PC-9 (cell line): ENCODE measurements around the gene TCEAL1.

ENCODE experiments used
- EZH2 ChIP-seq: fragments of 200-600 bp; sonication (generic); IDR thresholded peaks from 2 replicates; pipeline ENCODE4 v1.8.0; 2017; ENCODE audit warnings: antibody characterized with exemption, low read depth
- TF ChIP-seq, protein P1 (sequence below): fragments of 200-600 bp; sonication (generic); conservative IDR thresholded peaks from 2 replicates; pipeline ENCODE4 v1.6.1; 2017; ENCODE audit warnings: mixed run types, antibody characterized with exemption, mild to moderate bottlenecking, moderate library complexity

DNA sequence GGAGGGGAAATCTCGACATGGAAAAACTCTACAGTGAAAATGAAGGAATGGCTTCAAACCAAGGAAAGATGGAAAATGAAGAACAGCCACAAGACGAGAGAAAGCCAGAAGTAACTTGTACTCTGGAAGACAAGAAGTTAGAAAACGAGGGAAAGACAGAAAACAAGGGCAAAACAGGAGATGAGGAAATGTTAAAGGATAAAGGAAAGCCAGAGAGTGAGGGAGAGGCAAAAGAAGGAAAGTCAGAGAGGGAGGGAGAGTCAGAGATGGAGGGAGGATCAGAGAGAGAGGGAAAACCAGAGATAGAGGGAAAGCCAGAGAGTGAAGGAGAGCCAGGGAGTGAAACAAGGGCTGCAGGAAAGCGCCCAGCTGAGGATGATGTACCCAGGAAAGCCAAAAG, 42.1 kb upstream of the TCEAL1 start:
- TF ChIP-seq, protein P1, sequence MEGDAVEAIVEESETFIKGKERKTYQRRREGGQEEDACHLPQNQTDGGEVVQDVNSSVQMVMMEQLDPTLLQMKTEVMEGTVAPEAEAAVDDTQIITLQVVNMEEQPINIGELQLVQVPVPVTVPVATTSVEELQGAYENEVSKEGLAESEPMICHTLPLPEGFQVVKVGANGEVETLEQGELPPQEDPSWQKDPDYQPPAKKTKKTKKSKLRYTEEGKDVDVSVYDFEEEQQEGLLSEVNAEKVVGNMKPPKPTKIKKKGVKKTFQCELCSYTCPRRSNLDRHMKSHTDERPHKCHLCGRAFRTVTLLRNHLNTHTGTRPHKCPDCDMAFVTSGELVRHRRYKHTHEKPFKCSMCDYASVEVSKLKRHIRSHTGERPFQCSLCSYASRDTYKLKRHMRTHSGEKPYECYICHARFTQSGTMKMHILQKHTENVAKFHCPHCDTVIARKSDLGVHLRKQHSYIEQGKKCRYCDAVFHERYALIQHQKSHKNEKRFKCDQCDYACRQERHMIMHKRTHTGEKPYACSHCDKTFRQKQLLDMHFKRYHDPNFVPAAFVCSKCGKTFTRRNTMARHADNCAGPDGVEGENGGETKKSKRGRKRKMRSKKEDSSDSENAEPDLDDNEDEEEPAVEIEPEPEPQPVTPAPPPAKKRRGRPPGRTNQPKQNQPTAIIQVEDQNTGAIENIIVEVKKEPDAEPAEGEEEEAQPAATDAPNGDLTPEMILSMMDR: no peak
- TF ChIP-seq EZH2: no peak
